Amniotic epithelial cell (primary cell): ENCODE results near the gene GJA4.
"Not testable (repeated sequence)": the region's sequence is repeated elsewhere in the genome, so short reads cannot be mapped to it uniquely, and the experiment has no call there.

Experiments used
- DNase-seq: peaks from one replicate; pipeline ENCODE4 v3.0.0-alpha.2; 2010; ENCODE audit warnings: low read depth

Gene GJA4

GRCh38 chr1:34792424-34792823 lies 375 bp upstream of the GJA4 start:
- no peak for DNase-seq

- DNase-seq, result no peak
These were observed 1.4 kb downstream of the GJA4 start for GRCh38 chr1:34794001-34794789.

- DNase-seq, result no peak
These were observed 2.0 kb downstream of the GJA4 start for GRCh38 chr1:34794790-34795180.

- no peak for DNase-seq
These were observed 3.1 kb downstream of the GJA4 start for GRCh38 chr1:34795916-34796315.

GRCh38 chr1:34796990-34797389 lies 4.2 kb downstream of the GJA4 start:
- DNase-seq, result no peak

- DNase-seq, result peak; percentile 62
These were observed 7.4 kb downstream of the GJA4 start for GRCh38 chr1:34800214-34800613.

GRCh38 chr1:34803770-34804169 lies 11.0 kb downstream of the GJA4 start:
- DNase-seq, result no peak

- peak; percentile 7 for DNase-seq
These were observed 13.6 kb downstream of the GJA4 start for GRCh38 chr1:34806396-34806795.

GRCh38 chr1:34808051-34808810 lies 15.4 kb downstream of the GJA4 start:
- DNase-seq, result no peak

GRCh38 chr1:34810781-34811180 lies 18.0 kb downstream of the GJA4 start:
- not testable (repeated sequence) for DNase-seq

- no peak for DNase-seq
These were observed 23.5 kb downstream of the GJA4 start for GRCh38 chr1:34816332-34816731.

- DNase-seq, result no peak
These were observed 24.0 kb downstream of the GJA4 start for GRCh38 chr1:34816778-34817177.

GRCh38 chr1:34818862-34819261 lies 26.1 kb downstream of the GJA4 start:
- DNase-seq, result not testable (repeated sequence)

GRCh38 chr1:34822202-34822601 lies 29.4 kb downstream of the GJA4 start:
- no peak for DNase-seq

- DNase-seq, result no peak
These were observed 32.1 kb downstream of the GJA4 start for GRCh38 chr1:34824817-34825454.

- peak; percentile 11 for DNase-seq
These were observed 32.8 kb downstream of the GJA4 start for GRCh38 chr1:34825455-34826091.

GRCh38 chr1:34827341-34827941 lies 34.6 kb downstream of the GJA4 start:
- DNase-seq, result no peak

- DNase-seq, result no peak
These were observed 35.8 kb downstream of the GJA4 start for GRCh38 chr1:34828611-34829010.

GRCh38 chr1:34829250-34829649 lies 36.5 kb downstream of the GJA4 start:
- DNase-seq, result peak; percentile 77

- DNase-seq, result no peak
These were observed 39.0 kb downstream of the GJA4 start for GRCh38 chr1:34831721-34832246.

GRCh38 chr1:34833711-34834110 lies 40.9 kb downstream of the GJA4 start:
- DNase-seq, result no peak
